DMS114 treated with DMSO at 0.1 percent for 48 hours (cell line): ENCODE results near the gene SLC30A7.

Source experiments
- DNase-seq: peaks from one replicate; lab custom pipeline; 2025; ENCODE audit not compliant: unreplicated experiment; lab: John Stamatoyannopoulos, UW

The SLC30A7 gene

DNA sequence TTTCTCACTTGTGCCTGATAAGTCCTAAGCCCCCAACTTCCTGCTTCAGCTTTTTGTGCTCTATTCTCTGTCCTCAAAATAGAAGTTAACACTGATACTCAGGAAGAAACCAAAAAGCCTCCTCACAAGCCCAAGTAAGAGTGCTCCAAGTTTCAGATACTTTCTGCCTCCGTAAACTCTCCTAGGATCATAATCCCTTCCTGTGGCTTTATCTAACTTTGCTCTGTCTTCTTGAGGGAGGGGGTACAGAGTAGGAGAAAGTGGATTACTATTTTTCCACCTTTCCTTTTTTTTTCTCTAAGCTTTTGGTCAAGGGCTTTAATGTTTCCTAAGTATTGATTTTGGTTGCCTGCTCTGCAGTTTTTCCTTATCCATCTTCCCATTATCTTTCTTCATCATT is 75.1 kb downstream of the SLC30A7 start:
- no peak for DNase-seq

DNA sequence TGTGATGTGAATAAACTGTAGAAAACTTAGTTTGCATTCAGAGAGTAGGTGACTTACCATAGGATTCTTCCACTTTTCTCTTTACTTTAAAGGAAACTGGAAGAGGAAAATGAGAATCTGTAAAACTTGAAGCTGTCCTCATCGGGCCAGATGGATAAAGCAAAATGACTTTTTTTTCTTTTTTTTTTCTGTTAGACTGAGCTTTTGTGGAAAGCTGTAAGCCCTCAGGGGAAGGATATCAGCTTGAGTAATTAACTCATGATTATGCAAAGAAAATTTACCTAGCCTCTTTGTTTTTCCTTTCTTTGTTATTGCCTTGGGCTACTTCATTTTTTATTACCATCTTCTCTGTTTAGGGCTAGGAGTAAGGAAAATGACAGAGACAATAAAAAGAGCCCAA is 76.3 kb downstream of the SLC30A7 start:
- no peak for DNase-seq

DNA sequence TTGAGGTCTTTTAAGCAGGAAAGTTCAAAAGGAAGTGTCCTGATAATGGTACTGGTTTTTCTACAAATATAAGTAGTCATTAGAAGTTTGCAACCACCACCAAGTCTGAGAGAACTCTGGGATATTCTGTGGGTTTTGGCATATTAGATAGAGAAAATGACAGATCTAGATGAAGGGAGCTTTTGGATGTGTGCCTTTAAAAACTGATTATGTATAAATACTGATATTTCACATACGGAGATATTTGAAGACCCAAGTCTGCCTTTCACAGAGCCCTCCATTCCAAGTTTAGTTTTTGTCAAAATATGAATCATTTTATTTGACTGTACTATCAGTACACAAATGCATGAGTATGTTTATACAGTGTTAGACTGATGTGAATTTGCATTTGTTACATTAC is 81.0 kb downstream of the SLC30A7 start:
- no peak for DNase-seq

DNA sequence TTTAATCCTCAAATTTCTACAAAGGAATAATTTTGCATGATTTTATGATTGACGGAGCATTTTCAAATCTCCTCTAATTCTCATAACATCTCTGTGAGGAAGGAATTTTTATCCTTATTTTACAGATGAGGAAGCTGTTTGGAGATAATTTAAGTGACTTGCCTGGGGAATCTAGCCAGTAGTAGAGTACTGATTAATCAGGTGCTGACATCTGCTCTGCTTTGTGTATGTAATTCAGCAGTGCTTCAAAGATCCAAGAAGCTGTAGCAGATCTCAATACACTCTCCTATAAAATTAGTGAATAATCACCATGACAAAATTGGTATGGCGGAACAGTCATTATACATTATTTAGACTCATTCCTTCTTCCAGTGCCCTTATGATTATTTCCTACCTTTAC is 83.7 kb downstream of the SLC30A7 start:
- DNase-seq: no peak

DNA sequence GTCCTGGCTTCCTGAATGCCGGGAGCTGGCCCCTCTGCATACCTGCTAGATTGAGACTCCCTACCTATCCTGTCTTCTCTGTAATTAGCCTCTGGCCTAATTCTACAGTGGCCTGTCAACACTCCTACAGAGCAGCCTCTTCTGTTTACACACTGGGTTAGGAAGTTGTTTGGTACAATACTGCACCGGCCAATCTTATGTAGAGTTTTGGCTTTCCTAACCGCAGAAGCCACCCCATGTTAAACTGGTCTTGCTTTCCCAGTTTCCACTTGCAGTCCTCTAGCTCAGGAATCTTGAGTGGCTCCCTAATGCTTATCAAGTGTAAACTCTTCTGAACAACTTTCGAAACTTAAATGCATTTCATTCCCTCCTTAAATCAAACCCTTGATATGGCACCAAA is 86.9 kb downstream of the SLC30A7 start:
- DNase-seq: no peak

DNA sequence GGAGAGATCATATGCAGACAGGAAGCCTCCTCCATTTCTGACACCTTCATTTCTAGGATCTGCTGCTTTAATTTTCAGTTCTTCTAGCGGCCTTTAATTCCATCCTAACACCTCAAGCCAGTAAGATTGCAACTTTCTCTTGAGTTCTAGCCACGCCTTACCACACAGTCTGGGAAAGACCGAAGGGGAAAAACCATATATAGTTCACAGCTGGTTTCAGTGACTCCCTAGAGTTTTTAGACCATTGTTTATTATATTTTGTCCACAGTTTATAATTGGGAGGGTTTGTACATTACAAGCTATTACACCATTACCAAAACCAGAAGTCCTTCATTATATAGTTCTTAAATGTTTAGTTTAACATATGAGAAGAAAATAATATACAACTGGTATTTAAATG is 92.2 kb downstream of the SLC30A7 start:
- no peak for DNase-seq

DNA sequence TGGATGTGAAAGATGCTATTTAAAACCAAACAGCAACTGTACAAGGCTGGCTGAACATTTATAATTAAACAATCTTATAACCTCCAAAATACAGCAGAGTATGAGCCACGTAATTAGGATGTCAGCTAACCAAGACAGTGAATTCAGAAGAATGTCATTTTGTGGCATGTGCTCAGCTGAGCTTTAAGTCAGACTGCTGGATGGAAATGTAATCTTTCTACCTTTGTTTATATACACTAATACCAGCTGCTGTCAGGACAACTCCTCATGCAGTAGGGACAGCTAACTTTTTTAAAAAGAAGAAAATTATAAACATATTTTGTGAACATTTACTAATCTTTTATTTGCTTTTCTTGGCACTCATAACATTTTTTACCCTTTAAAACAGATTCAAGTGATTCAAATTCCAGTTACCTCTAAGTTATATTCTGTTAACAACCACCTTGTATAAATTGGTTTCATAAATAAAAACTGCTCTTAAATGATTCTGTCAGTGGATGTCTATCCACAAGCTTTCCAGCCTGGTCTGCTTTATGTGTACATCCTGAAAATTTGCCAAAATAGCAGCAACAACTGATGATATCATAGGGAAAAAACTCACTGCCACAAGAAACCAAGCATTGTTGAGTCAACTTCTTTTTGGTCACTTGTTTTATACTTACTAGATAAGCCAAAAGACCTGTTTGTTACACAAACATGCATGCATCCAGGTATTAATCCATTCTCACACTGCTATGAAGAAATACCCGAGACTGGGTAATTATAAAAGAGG is 93.6 kb downstream of the SLC30A7 start:
- no peak for DNase-seq

DNA sequence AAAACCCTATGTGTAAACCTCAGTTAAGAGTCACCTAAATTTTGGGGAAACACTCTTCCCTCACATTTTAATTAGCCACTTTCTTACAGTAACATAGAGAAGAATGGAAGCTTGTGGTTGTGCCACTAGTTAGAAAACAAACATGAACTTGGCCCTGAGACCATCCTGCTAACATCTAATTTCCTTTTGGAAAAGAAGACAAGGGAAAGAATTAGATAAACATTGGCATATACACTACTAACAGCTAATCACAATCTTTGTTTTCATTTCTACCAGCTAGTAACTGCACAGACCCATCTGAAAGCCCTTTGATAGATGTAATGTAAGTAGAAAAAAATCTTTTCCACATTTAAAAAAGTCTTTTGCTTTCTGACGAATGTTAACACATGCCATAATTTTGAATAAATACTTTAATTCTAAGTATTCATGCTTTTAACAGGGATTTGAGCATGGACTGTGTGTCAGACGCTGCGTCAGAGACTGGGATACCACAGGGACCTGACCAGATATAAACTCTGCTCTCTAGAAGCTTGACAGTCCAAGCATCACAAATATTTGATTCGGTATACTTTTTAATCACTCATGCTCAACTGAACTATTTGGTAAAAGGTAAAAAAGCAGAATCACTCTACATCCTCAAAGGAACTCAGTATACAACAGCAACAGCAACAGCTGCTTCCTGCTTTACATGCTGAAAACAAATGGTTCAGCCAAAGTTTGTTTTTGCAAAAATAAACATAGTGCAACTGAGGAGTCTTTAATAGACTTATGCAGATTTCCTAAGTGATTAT is 99.5 kb downstream of the SLC30A7 start:
- DNase-seq: no peak

DNA sequence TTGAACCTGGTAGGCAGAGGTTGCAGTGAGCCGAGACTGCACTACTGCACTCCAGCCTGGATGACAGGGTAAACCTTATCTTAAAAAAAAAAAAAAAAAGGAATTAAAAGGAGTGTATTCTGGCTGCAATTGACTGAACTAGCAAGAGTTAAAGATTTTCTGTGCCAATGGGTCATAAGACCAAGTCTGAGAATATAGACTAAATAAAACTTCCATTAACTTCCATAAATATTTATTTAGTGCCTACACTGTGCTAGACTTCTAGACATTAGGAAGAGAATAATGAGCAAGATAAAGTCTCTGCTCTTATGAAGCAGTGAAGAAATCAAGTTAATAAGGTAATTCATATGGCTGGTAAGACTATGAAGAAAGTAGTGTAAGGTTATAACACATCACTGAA is 102.5 kb downstream of the SLC30A7 start:
- DNase-seq: no peak

DNA sequence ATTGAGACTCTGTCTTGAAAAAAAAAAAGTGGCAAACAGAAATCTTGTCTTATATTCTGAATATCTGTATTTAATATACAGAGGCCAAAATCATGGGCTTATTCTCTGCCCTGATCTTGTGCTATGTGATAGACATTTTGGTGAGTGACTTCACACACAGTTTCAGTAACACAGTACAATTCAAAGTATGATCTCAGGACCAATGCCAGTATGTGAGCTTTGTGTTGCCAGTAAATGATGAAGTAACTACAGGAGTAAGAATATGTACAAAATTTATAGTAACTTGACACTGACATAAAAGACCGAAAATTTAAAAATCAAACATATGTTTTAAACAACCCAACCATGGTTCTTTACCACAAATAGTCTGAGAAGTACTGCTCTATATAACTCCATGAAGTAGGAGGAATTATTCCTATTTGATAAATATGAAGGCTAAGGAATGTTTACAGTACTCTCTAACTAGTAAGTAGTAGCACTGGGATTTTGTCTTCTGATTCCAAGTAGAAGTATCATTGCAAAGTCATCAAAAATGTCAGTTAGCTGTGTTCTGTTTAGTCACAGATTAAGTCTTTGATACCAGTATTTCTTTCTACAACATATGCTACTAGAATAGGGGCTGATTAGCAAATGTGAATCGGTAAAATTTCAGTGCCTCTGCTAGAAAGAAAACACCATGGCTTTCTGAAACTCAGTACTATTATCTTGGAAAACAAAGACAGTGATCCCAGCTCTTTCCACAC is 104.4 kb downstream of the SLC30A7 start:
- no peak for DNase-seq

DNA sequence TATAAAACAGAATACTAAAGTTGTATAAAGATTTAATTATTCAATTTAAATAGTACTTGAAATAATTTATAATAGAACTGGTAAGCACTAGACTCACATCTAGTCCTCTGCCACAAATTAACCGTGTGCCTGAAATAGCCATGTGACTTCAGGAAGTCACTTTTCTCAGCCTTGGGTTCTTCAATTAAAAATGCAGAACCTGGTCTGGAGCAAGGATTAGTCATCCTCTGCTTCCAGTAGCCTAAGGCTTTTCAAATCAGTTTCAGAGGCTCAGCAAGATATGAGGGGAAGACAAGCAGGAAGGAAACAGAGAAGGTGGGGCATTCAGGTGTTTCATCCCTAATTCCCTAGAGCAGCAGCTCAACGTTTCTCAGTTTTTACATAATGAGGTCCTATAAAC is 106.7 kb downstream of the SLC30A7 start:
- no peak for DNase-seq

DNA sequence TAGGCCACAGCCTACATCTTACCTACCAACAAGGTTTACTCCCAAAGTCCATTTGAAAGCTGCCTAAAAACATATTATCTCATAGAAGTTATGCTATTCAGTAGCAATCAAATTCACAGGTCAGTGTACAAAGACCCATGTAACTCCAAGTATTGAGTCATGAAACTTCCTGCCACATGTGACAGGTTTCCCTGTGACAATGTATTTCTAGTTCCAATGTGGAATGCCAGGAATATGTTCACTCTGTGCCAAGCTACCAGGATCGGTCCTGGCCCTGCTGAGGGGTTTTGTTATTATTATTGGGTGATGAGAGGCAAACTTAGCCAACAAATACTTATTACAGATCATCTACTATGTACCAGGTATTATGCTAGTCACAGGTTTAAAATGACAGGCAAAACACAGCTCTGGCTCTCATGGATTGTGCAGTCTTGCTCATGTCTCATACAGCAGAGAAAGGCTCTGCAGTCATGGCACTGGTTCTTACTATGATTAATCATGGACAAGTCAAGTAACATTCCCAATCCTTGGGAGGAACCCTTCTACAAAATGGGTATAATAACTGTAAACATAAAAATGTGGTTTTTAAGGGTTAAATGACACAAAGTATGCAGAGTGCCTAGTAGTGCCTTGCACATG is 107.2 kb downstream of the SLC30A7 start:
- no peak for DNase-seq

DNA sequence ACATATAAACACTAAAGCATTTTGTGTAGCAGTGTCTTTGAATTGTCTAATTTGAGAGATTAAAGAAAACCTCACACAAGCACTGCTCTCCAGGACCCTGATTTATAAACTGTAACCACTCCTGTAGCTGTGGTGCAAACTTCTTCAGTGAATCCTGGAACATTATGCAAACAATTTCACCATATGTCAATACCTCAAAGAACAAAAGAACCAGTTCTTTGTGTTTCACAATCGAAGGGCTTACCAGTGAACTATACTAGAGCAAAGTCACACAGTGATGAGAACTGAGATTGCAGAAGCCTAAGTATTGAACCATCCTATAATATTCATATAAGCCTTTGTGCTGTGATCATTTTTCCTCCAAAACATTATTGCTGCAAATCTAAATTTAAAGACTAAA is 108.2 kb downstream of the SLC30A7 start:
- no peak for DNase-seq

DNA sequence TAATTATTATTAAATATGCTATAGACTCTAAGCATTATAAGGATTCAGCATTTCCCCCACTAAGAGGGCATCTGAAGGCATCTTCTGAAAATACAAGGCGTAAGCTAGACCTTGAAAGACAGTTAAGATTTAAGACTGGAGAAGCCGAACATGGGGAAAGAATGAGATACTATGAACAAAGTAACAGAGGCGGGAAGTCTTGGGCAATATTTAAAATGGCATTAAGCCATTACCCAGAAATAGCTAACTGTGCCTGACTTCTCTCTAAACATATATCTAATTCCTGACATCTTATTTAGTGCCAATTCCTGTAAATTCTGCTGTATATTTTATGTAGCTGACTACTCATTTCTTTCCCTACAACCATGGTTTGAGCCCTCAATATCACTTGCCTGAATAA is 108.8 kb downstream of the SLC30A7 start:
- no peak for DNase-seq

DNA sequence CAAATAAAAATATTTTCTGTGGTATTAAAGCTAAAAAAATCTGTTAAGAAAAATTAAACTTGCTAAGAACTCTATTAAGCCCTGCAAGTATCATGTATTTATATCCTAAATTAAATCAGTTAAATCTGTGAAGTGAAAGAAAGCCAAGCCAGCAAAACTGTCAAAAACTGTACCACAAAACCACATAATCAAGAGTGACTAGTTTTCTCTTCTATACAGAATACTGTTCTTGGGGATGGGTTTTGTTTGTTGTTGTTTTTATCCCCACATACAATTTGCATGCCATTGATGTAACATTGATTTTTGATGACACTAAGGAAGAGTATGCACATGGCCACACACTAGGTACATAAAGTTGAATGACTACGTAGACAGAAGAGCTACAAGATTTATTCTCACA is 109.3 kb downstream of the SLC30A7 start:
- no peak for DNase-seq

DNA sequence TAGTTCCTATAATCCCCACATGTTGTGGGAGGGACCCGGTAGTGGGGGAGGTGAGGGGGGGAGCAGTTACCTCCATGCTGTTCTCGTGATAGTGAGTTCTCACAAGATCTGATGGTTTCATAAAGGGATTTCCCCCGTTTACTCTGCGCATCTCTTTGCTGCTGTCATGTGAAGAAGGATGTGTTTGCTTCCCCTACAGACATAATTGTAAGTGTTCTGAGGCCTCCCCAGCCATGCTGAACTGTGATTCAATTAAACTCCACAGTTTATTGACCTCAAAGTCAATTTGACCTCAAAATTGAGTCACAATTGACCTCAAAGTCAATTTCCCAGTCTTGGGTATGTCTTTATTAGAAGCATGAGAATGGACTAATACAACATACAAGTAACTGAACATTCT is 110.0 kb downstream of the SLC30A7 start:
- no peak for DNase-seq

DNA sequence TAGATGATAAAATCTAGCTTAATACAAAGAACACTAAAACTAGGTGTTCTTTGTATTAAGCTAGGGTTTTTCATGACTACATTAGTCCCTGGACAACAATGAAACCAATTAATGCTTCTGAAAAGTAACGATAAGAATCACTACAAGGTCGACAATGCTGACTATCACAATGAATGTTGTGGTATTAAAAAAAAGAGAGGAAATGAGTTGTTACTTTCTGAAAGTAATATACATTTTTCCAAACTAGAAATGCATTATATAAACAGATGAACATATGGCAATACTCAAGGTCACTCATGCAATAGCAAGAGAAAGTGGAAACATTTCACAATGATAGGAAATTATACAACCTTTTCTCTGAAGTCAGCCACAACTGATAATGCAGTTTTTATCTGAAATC is 110.7 kb downstream of the SLC30A7 start:
- DNase-seq: no peak

DNA sequence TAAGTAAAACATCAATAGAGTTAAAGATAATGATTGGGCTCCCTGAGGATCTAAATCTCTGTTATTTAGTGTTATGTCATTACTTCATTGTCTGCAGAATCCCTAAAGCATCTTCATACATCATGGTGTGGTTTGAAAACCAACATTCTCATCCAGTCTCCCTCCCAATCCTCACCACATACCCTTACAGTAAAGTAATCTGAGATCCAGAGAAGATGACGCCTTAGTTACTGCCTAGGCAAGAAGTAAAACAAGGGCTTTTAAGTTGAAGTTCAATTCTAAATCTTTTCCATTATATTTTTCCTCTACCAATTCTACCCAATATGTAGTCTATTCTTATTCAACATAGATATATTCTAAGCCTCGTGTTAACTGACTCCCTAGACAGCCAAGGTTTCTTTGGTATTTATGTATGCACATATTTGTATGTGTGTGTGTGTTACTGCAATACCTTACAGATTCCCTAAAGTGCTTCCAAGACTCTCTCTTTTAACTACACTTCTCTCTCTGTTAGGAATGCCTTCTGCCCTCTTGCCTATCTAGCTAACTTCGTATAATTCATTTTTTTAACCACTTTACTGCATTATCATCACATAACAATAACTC is 112.4 kb downstream of the SLC30A7 start:
- no peak for DNase-seq

DNA sequence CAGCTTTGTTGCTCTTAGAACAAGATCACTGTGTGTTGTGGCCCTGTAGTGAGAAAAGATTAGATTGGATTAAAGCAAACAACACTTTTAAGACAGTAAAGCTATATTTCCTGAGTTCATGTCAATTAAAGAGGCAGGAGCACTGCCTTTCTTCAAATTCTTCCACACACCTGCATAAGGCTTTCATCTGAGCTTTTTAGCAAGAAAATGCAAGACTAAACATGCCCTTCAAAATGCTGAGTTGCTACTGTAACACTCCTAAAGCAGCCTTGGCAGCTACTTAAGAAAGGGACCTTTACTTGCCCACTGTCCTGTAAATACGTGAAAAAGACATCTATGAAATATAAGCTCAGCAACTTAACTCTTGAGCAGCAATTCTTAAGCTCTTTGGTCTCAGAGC is 117.9 kb downstream of the SLC30A7 start:
- DNase-seq: no peak

DNA sequence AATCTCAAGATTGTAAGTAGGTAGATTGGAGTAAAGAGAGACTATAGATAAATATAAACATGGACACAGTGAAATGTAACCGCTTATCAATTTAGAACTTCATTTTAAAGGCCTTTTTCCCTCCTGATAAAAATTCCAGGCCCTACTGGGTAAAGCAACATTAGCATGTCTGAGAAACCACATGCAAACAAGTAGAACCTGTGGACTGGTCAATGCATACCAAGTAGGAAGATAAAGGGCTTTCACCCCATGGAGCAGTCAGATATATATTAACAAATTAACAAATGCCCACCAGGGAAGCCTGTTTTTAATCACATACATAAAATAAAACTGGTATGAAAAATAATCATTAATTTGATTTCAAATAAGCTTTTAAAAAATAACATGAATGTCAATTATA is 121.6 kb downstream of the SLC30A7 start:
- DNase-seq: no peak

DNA sequence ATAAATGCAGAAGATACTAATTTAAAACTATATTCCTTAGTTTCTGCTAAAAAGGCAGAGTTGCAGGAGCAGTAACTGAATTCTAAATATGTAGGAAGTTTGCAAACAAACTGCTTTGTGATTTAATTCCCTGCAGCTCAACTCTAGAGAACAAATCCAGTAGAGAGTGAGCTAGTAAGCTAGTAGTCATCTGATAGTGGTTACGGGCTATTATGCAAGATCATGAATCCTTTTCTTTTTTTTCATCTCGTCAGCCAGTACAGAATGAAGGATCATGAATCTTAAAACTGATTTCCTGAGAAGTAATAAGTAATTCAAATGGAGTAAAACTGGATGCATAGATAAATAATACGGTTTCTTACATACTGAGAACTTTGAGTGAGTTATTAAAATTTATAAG is 126.4 kb downstream of the SLC30A7 start:
- DNase-seq: no peak
